Mesenchymal stem cell (in vitro differentiated cells and primary cell): ENCODE data around the gene ATG10.

ENCODE experiments used
- DNase-seq: peaks from one replicate; pipeline ENCODE4 v3.0.0-alpha.2; 2013
- H2AFZ ChIP-seq: one replicate; pipeline ENCODE4 v1.6.1; 2013; ENCODE audit warnings: low read depth, mild to moderate bottlenecking, control low read depth, inconsistent platforms, low read length, moderate library complexity
- H2AK5ac ChIP-seq: 2 replicates; pipeline ENCODE4 v1.6.1; 2013; ENCODE audit warnings: low read length, moderate library complexity, mild to moderate bottlenecking, inconsistent platforms; ENCODE audit not compliant: severe bottlenecking
- H2BK120ac ChIP-seq: one replicate; pipeline ENCODE4 v1.6.1; 2013; ENCODE audit warnings: low read depth, mild to moderate bottlenecking, inconsistent platforms, low read length, moderate library complexity
- H2BK12ac ChIP-seq, 2 experiments: one replicate each; pipeline ENCODE4 v1.6.1; 2013; ENCODE audit warnings: inconsistent platforms in 2 of 2, low read length in 2 of 2, mild to moderate bottlenecking in 2 of 2, moderate library complexity in 2 of 2, control low read depth in 1 of 2
- H2BK15ac ChIP-seq: one replicate; pipeline ENCODE4 v1.6.1; 2013; ENCODE audit warnings: mild to moderate bottlenecking, low read depth, inconsistent platforms; ENCODE audit not compliant: poor library complexity, severe bottlenecking
- H2BK5ac ChIP-seq: 2 replicates; pipeline ENCODE4 v1.6.1; 2013; ENCODE audit warnings: low read depth, mild to moderate bottlenecking, low read length, control low read depth, inconsistent platforms; ENCODE audit not compliant: poor library complexity, severe bottlenecking
- H3K14ac ChIP-seq, 2 experiments: one replicate each; pipeline ENCODE4 v1.6.1; 2013; ENCODE audit warnings: inconsistent platforms in 2 of 2, low read length in 2 of 2, control low read depth in 1 of 2, mild to moderate bottlenecking in 1 of 2, moderate library complexity in 1 of 2
- H3K18ac ChIP-seq, 2 experiments: one replicate each; pipeline ENCODE4 v1.6.1; 2013; ENCODE audit warnings: inconsistent platforms in 2 of 2, low read length in 2 of 2, control low read depth in 1 of 2, low read depth in 1 of 2, mild to moderate bottlenecking in 1 of 2
- H3K23ac ChIP-seq, 2 experiments: one replicate each; pipeline ENCODE4 v1.6.1; 2013; ENCODE audit warnings: inconsistent platforms in 2 of 2, low read length in 2 of 2, mild to moderate bottlenecking in 2 of 2, moderate library complexity in 2 of 2, control low read depth in 1 of 2
- H3K27ac ChIP-seq: 2 replicates; pipeline ENCODE4 v1.5.1; 2013; ENCODE audit warnings: mild to moderate bottlenecking, moderate library complexity, low read length, control low read depth, inconsistent platforms; ENCODE audit not compliant: poor library complexity, severe bottlenecking
- H3K27me3 ChIP-seq, 2 experiments: 2 replicates each; pipeline versions ENCODE4 v1.6.1 to v1.7.0; 2013; ENCODE audit warnings: low read length in 2 of 2, mild to moderate bottlenecking in 2 of 2, moderate library complexity in 2 of 2, control low read depth in 1 of 2, inconsistent platforms in 1 of 2; ENCODE audit not compliant: control insufficient read depth in 1 of 2, insufficient read depth in 1 of 2
- H3K36me3 ChIP-seq, 2 experiments: 2 replicates each; pipeline versions ENCODE4 v1.6.1 to v1.7.0; 2013; ENCODE audit warnings: low read length in 2 of 2, control low read depth in 1 of 2, inconsistent platforms in 1 of 2, low read depth in 1 of 2, mild to moderate bottlenecking in 1 of 2; ENCODE audit not compliant: insufficient read depth in 2 of 2, control insufficient read depth in 1 of 2
- H3K4ac ChIP-seq, 2 experiments: one replicate each; pipeline ENCODE4 v1.6.1; 2013; ENCODE audit warnings: inconsistent platforms in 2 of 2, low read length in 2 of 2, mild to moderate bottlenecking in 2 of 2, moderate library complexity in 2 of 2, control low read depth in 1 of 2, low read depth in 1 of 2
- H3K4me1 ChIP-seq: 2 replicates; pipeline ENCODE4 v1.6.1; 2013; ENCODE audit warnings: low read depth, low read length, control low read depth; ENCODE audit not compliant: control insufficient read depth, insufficient read depth
- H3K4me2 ChIP-seq: 2 replicates; pipeline ENCODE4 v1.6.1; 2013; ENCODE audit warnings: low read length, mild to moderate bottlenecking, inconsistent platforms; ENCODE audit not compliant: poor library complexity, severe bottlenecking
- H3K4me3 ChIP-seq, 2 experiments: 2 replicates each; pipeline versions ENCODE4 v1.5.1 to v1.7.0; 2013; ENCODE audit warnings: low read length in 2 of 2, mild to moderate bottlenecking in 2 of 2, control low read depth in 1 of 2, low read depth in 1 of 2; ENCODE audit not compliant: insufficient read depth in 1 of 2
- H3K79me1 ChIP-seq: replicated peaks from 2 replicates; pipeline ENCODE4 v1.6.1; 2013; ENCODE audit warnings: mild to moderate bottlenecking, control low read depth, low read length, inconsistent platforms; ENCODE audit not compliant: poor library complexity, severe bottlenecking
- H3K9ac ChIP-seq: 2 replicates; pipeline ENCODE4 v1.7.0; 2013; ENCODE audit warnings: mild to moderate bottlenecking, low read length, moderate library complexity
- H3K9me3 ChIP-seq: 2 replicates; pipeline ENCODE4 v1.7.0; 2013; ENCODE audit warnings: mild to moderate bottlenecking, low read length; ENCODE audit not compliant: control insufficient read depth
- H4K8ac ChIP-seq: one replicate; pipeline ENCODE4 v1.6.1; 2013; ENCODE audit warnings: inconsistent platforms, mild to moderate bottlenecking, low read length, moderate library complexity
- H4K91ac ChIP-seq: one replicate; pipeline ENCODE4 v1.6.1; 2013; ENCODE audit warnings: mild to moderate bottlenecking, low read length, inconsistent platforms
- WGBS: methylation state at CpG from one replicate; pipeline ENCODE4 v1.1.7; 2013; ENCODE audit warnings: mixed read lengths; 5-methylcytosine and 5-hydroxymethylcytosine counted together

The ATG10 gene

GRCh38 chr5:82287625-82288024 is 315.8 kb downstream of the ATG10 start:
- Histone ChIP-seq H2BK15ac (no peak overlapping the region), H3K9me3 (no peaks in the 10 kb centered on the region), H3K36me3 (no peaks in the 10 kb centered on the region), H2AK5ac (no peak overlapping the region), H3K79me1 (peaks cover 2% of the 10 kb centered on the region), H4K91ac (no peak overlapping the region), H3K14ac (no peak overlapping the region), H2BK5ac (no peak overlapping the region), H3K27ac (no peak overlapping the region), H3K4me3 (no peak overlapping the region), H2AFZ (no peak overlapping the region), H3K23ac (no peak overlapping the region), H3K4me2 (no peak overlapping the region), H3K27me3 (no peaks in the 10 kb centered on the region), H2BK12ac (no peak overlapping the region), H3K4me1 (no peaks in the 10 kb centered on the region), H2BK120ac (no peak overlapping the region), H3K4ac (no peak overlapping the region), H4K8ac (no peak overlapping the region), H3K18ac (no peak overlapping the region), H3K9ac (no peak overlapping the region)
- DNase-seq: no peak
- WGBS: 99% methylated on average over 3 of the region's 3 CpGs

GRCh38 chr5:82290005-82290404 is 318.2 kb downstream of the ATG10 start:
- Histone ChIP-seq H4K8ac (no peak overlapping the region), H2BK5ac (no peak overlapping the region), H3K4ac (no peak overlapping the region), H3K4me1 (no peaks in the 10 kb centered on the region), H3K27me3 (no peaks in the 10 kb centered on the region), H2AK5ac (no peak overlapping the region), H3K9me3 (no peaks in the 10 kb centered on the region), H3K23ac (no peak overlapping the region), H3K4me3 (no peak overlapping the region), H3K4me2 (no peak overlapping the region), H3K14ac (no peak overlapping the region), H3K27ac (no peak overlapping the region), H3K36me3 (no peaks in the 10 kb centered on the region), H3K18ac (no peak overlapping the region), H2AFZ (no peak overlapping the region), H2BK15ac (no peak overlapping the region), H3K9ac (no peak overlapping the region), H2BK120ac (no peak overlapping the region), H4K91ac (no peak overlapping the region), H2BK12ac (no peak overlapping the region), H3K79me1 (no peaks in the 10 kb centered on the region)
- no peak for DNase-seq
- WGBS: 81% methylated on average over 1 of the region's 2 CpGs

- H2AFZ ChIP-seq: no peak overlapping the region
- no peaks in the 10 kb centered on the region for H3K27me3 ChIP-seq
- H2BK120ac ChIP-seq: no peak overlapping the region
- H3K9me3 ChIP-seq: no peaks in the 10 kb centered on the region
- no peak overlapping the region for H3K4me2 ChIP-seq
- no peaks in the 10 kb centered on the region for H3K4me1 ChIP-seq
- H2BK5ac ChIP-seq: no peak overlapping the region
- H3K9ac ChIP-seq: no peak overlapping the region
- no peak for DNase-seq
- no peak overlapping the region for H2BK15ac ChIP-seq
- no peak overlapping the region for H2BK12ac ChIP-seq
- H4K91ac ChIP-seq: no peak overlapping the region
- H2AK5ac ChIP-seq: no peak overlapping the region
- H3K36me3 ChIP-seq: no peaks in the 10 kb centered on the region
- no peak overlapping the region for H3K4ac ChIP-seq
- H3K27ac ChIP-seq: no peak overlapping the region
- H3K79me1 ChIP-seq: no peaks in the 10 kb centered on the region
- H3K4me3 ChIP-seq: no peak overlapping the region
- H3K14ac ChIP-seq: no peak overlapping the region
- no peak overlapping the region for H3K18ac ChIP-seq
- no peak overlapping the region for H4K8ac ChIP-seq
- 90% methylated on average over 5 of the region's 6 CpGs for WGBS
- H3K23ac ChIP-seq: no peak overlapping the region
Measured at GRCh38 chr5:82290908-82291307, 319.1 kb downstream of the ATG10 start.

GRCh38 chr5:82291420-82291819 is 319.6 kb downstream of the ATG10 start:
- H3K9ac ChIP-seq: no peak overlapping the region
- no peak overlapping the region for H3K27ac ChIP-seq
- no peak overlapping the region for H4K91ac ChIP-seq
- no peak overlapping the region for H3K4me2 ChIP-seq
- no peaks in the 10 kb centered on the region for H3K9me3 ChIP-seq
- WGBS: 81% methylated on average over 2 of the region's 2 CpGs
- no peaks in the 10 kb centered on the region for H3K4me1 ChIP-seq
- H3K14ac ChIP-seq: no peak overlapping the region
- H3K36me3 ChIP-seq: no peaks in the 10 kb centered on the region
- H2AFZ ChIP-seq: no peak overlapping the region
- no peak overlapping the region for H2BK5ac ChIP-seq
- no peaks in the 10 kb centered on the region for H3K79me1 ChIP-seq
- no peak overlapping the region for H2BK15ac ChIP-seq
- no peak overlapping the region for H3K23ac ChIP-seq
- no peak overlapping the region for H3K4ac ChIP-seq
- no peak overlapping the region for H4K8ac ChIP-seq
- H3K18ac ChIP-seq: no peak overlapping the region
- no peak overlapping the region for H2AK5ac ChIP-seq
- H2BK120ac ChIP-seq: no peak overlapping the region
- no peaks in the 10 kb centered on the region for H3K27me3 ChIP-seq
- H3K4me3 ChIP-seq: no peak overlapping the region
- H2BK12ac ChIP-seq: no peak overlapping the region
- DNase-seq: no peak
